Smooth muscle cell (in vitro differentiated cells): ENCODE results near the gene DAO. TPM values are rescaled to one million over a fixed set of nuclear protein-coding genes. Genes with fewer than 3 reads are reported as not detected.

ENCODE experiments used
- DNase-seq: peaks from one replicate; lab custom pipeline; 2025; ENCODE audit not compliant: unreplicated experiment; lab: John Stamatoyannopoulos, UW
- H2AFZ ChIP-seq: fragments of 200-600 bp; sonication (generic); 2 replicates; pipeline ENCODE4 v1.6.0; 2016; ENCODE audit warnings: antibody characterized with exemption, low read depth, mild to moderate bottlenecking
- H3F3A ChIP-seq: fragments of 200-600 bp; sonication (generic); 2 replicates; pipeline ENCODE4 v1.6.0; 2017; ENCODE audit warnings: antibody characterized with exemption, low read depth
- H3K27ac ChIP-seq: fragments of 200-600 bp; sonication (generic); 2 replicates; pipeline ENCODE4 v1.5.1; 2016; ENCODE audit warnings: low read depth, mild to moderate bottlenecking
- H3K27me3 ChIP-seq: fragments of 200-600 bp; sonication (generic); 2 replicates; pipeline ENCODE4 v1.6.1; 2016; ENCODE audit warnings: low read depth, mild to moderate bottlenecking
- H3K36me3 ChIP-seq: fragments of 200-600 bp; sonication (generic); 2 replicates; pipeline ENCODE4 v1.5.1; 2016; ENCODE audit warnings: low read depth
- H3K4me1 ChIP-seq: fragments of 200-600 bp; sonication (generic); 2 replicates; pipeline ENCODE4 v1.5.1; 2016; ENCODE audit warnings: low read depth
- H3K4me2 ChIP-seq: fragments of 200-600 bp; sonication (generic); 2 replicates; pipeline ENCODE4 v1.6.0; 2016; ENCODE audit warnings: mild to moderate bottlenecking
- H3K4me3 ChIP-seq: fragments of 200-600 bp; sonication (generic); 2 replicates; pipeline ENCODE4 v1.5.1; 2016; ENCODE audit warnings: mild to moderate bottlenecking
- H3K79me2 ChIP-seq: fragments of 200-600 bp; sonication (generic); 2 replicates; pipeline ENCODE4 v1.6.0; 2016; ENCODE audit warnings: low read depth, mild to moderate bottlenecking
- H3K9ac ChIP-seq: fragments of 200-600 bp; sonication (generic); 2 replicates; pipeline ENCODE4 v1.6.0; 2016; ENCODE audit warnings: low read depth
- H3K9me3 ChIP-seq: fragments of 200-600 bp; sonication (generic); replicated peaks from 2 replicates; pipeline ENCODE4 v1.5.1; 2016; ENCODE audit warnings: low read depth
- H4K20me1 ChIP-seq: fragments of 200-600 bp; sonication (generic); 2 replicates; pipeline ENCODE4 v1.6.0; 2016; ENCODE audit warnings: low read depth
- CTCF ChIP-seq: fragments of 200-600 bp; sonication (generic); IDR thresholded peaks from 2 replicates; pipeline ENCODE4 v1.5.1; 2017; ENCODE audit warnings: borderline replicate concordance, mild to moderate bottlenecking, antibody characterized with exemption; ENCODE audit not compliant: insufficient read depth, poor library complexity, severe bottlenecking
- WGBS: methylation state at CpG from one replicate; pipeline ENCODE4 v1.1.7; 2016; ENCODE audit warnings: low lambda C conversion rate; 5-methylcytosine and 5-hydroxymethylcytosine counted together
- polyA plus RNA-seq: library from polyadenylated mRNA; unstranded; fragments of >200 nt; fragmentation: Nextera tagmentation; extraction: Ambion mirVana; gene quantifications from 2 replicates; pipeline ENCODE4 v1.2.1, GENCODE V29; 2016
- total RNA-seq: library from RNA; depleted of rRNA; stranded (reverse); fragments of >200 nt; gene quantifications from 2 replicates; pipeline ENCODE4 v1.2.3, GENCODE V29; 2014

Gene DAO
- total and polyA plus RNA-seq, 2 experiments from 2014 or later = not detected

- H3K36me3 ChIP-seq = no peaks in the 10 kb centered on the region
These were observed 50.3 kb downstream of the DAO start for GRCh38 chr12:108930155-108930554.

GRCh38 chr12:108930756-108931155 is 50.9 kb downstream of the DAO start:
- WGBS = 72% methylated on average over 3 of the region's 3 CpGs
- Histone ChIP-seq H3K27me3 (no peaks in the 10 kb centered on the region), H3F3A (no peaks in the 10 kb centered on the region), H3K36me3 (no peaks in the 10 kb centered on the region), H3K27ac (no peak overlapping the region), H3K9me3 (no peaks in the 10 kb centered on the region), H3K4me3 (no peak overlapping the region), H3K79me2 (no peaks in the 10 kb centered on the region), H3K4me1 (no peaks in the 10 kb centered on the region), H4K20me1 (no peaks in the 10 kb centered on the region), H3K4me2 (no peak overlapping the region), H2AFZ (no peak overlapping the region), H3K9ac (no peak overlapping the region)
- TF ChIP-seq CTCF = no peak
- no peak for DNase-seq

More at GRCh38 chr12:108930155-108930554, 50.3 kb downstream of the DAO start:
- Histone ChIP-seq H2AFZ (no peak overlapping the region), H3K9me3 (no peaks in the 10 kb centered on the region), H4K20me1 (no peaks in the 10 kb centered on the region), H3K9ac (no peak overlapping the region), H3K4me2 (no peak overlapping the region), H3K27ac (no peak overlapping the region), H3K79me2 (no peaks in the 10 kb centered on the region), H3F3A (no peaks in the 10 kb centered on the region), H3K27me3 (no peaks in the 10 kb centered on the region), H3K4me3 (no peak overlapping the region), H3K4me1 (no peaks in the 10 kb centered on the region)
- no peak for DNase-seq
- TF ChIP-seq CTCF = no peak
- WGBS = 91% methylated on average over 5 of the region's 5 CpGs

- Histone ChIP-seq H3K9ac (no peak overlapping the region), H3F3A (no peaks in the 10 kb centered on the region), H4K20me1 (no peaks in the 10 kb centered on the region), H3K9me3 (no peaks in the 10 kb centered on the region), H3K27me3 (peaks cover 11% of the 10 kb centered on the region), H3K27ac (no peak overlapping the region), H3K4me3 (no peak overlapping the region), H3K4me1 (no peaks in the 10 kb centered on the region), H3K36me3 (no peaks in the 10 kb centered on the region), H2AFZ (no peak overlapping the region), H3K79me2 (no peaks in the 10 kb centered on the region), H3K4me2 (no peak overlapping the region)
- no peak for DNase-seq
- WGBS = 60% methylated on average over 6 of the region's 6 CpGs
- no peak for TF ChIP-seq CTCF
These were observed 54.1 kb downstream of the DAO start for GRCh38 chr12:108933949-108934348.

DNA sequence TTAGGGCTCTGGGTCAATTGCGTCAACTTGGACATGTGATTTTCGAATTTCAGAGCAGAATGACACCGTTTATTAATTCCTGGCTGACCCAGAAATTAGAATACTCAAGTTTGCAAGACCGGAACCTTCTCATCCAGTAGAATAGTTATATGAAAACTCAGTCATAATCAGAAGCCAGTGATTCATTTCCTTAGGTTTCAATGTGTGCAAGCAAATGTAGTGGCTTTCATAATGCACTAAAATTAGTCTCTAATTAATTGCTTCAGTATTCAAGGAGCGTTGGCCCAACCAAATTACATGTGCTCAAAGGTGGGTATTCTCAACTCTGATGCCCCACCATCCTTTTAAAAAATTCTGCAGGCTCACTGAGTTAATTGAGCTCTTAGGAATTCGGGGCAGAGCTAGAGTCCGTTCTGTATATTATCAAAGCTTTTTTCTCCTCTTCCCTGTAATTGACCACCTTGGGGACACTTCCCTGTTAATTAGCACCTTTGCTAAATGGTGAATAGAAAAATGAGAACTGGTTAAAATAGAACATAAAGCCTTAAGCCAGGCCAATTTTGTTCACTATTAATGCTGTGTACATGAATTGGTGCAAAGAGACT is 55.4 kb downstream of the DAO start:
- peaks cover 11% of the 10 kb centered on the region for H3K27me3 ChIP-seq
- H3K9me3 ChIP-seq = no peaks in the 10 kb centered on the region
- H3K27ac ChIP-seq = no peak overlapping the region
- H4K20me1 ChIP-seq = no peaks in the 10 kb centered on the region
- no peak overlapping the region for H3K4me3 ChIP-seq
- H3K4me2 ChIP-seq = no peak overlapping the region
- no peak for TF ChIP-seq CTCF
- 85% methylated on average over 7 of the region's 7 CpGs for WGBS
- H2AFZ ChIP-seq = no peak overlapping the region
- no peaks in the 10 kb centered on the region for H3K79me2 ChIP-seq
- no peak for DNase-seq
- H3K4me1 ChIP-seq = no peaks in the 10 kb centered on the region
- no peaks in the 10 kb centered on the region for H3F3A ChIP-seq
- no peak overlapping the region for H3K9ac ChIP-seq
- H3K36me3 ChIP-seq = no peaks in the 10 kb centered on the region
